DOHH2 (cell line): Measurements from ENCODE around the gene HNRNPLL.

Source experiments
- H3F3A ChIP-seq: fragments of 200-600 bp; sonication (generic), shearing (Covaris generic); 2 replicates; pipeline ENCODE4 v1.6.0; 2016; ENCODE audit warnings: antibody characterized with exemption, mild to moderate bottlenecking; ENCODE audit not compliant: control insufficient read depth, insufficient read depth
- H3K27ac ChIP-seq: fragments of 200-600 bp; sonication (generic); 2 replicates; pipeline ENCODE4 v1.5.1; 2014; ENCODE audit warnings: low read depth, mild to moderate bottlenecking, low read length, moderate library complexity
- H3K27me3 ChIP-seq: fragments of 200-600 bp; sonication (generic); 2 replicates; pipeline ENCODE4 v1.6.1; 2014; ENCODE audit warnings: mild to moderate bottlenecking, low read length, mixed read lengths; ENCODE audit not compliant: control insufficient read depth
- H3K36me3 ChIP-seq: fragments of 200-600 bp; sonication (generic); 2 replicates; pipeline ENCODE4 v1.6.1; 2014; ENCODE audit warnings: mild to moderate bottlenecking, low read length, moderate library complexity, mixed read lengths; ENCODE audit not compliant: control insufficient read depth
- H3K4me1 ChIP-seq: fragments of 200-600 bp; sonication (generic); 2 replicates; pipeline ENCODE4 v1.6.1; 2014; ENCODE audit warnings: mild to moderate bottlenecking, low read length, mixed read lengths; ENCODE audit not compliant: control insufficient read depth
- H3K4me2 ChIP-seq: fragments of 200-600 bp; sonication (generic); 2 replicates; pipeline ENCODE4 v1.6.0; 2014; ENCODE audit warnings: mild to moderate bottlenecking, low read length, moderate library complexity
- H3K4me3 ChIP-seq: fragments of 200-600 bp; sonication (generic); 2 replicates; pipeline ENCODE4 v1.5.1; 2014; ENCODE audit warnings: mild to moderate bottlenecking, low read length, mixed read lengths
- H3K79me2 ChIP-seq: fragments of 200-600 bp; sonication (generic); 2 replicates; pipeline ENCODE4 v1.6.1; 2014; ENCODE audit warnings: mild to moderate bottlenecking, low read length, mixed read lengths; ENCODE audit not compliant: control insufficient read depth
- H3K9me2 ChIP-seq: fragments of 200-600 bp; sonication (generic); replicated peaks from 2 replicates; pipeline ENCODE4 v1.6.1; 2014; ENCODE audit warnings: mild to moderate bottlenecking, low read length, mixed read lengths; ENCODE audit not compliant: control insufficient read depth
- H3K9me3 ChIP-seq: fragments of 200-600 bp; sonication (generic); 2 replicates; pipeline ENCODE4 v1.6.1; 2014; ENCODE audit warnings: antibody characterized with exemption, low read length, mixed read lengths; ENCODE audit not compliant: control insufficient read depth, insufficient read depth
- H4K20me1 ChIP-seq: fragments of 200-600 bp; sonication (generic); 2 replicates; pipeline ENCODE4 v1.6.0; 2014; ENCODE audit warnings: low read depth, mild to moderate bottlenecking, antibody characterized with exemption, low read length, moderate library complexity; ENCODE audit not compliant: control insufficient read depth, insufficient read depth
- EZH2phosphoT487 ChIP-seq: fragments of 200-600 bp; sonication (generic); IDR thresholded peaks from 2 replicates; pipeline ENCODE4 v1.6.1; 2017; ENCODE audit warnings: borderline replicate concordance, mild to moderate bottlenecking, antibody characterized with exemption, low read length, moderate library complexity, mixed read lengths
- TF ChIP-seq, protein P1 (sequence below): fragments of 200-600 bp; sonication (generic); IDR thresholded peaks from one replicate; pipeline ENCODE4 v1.5.1; 2014; ENCODE audit warnings: antibody characterized with exemption, mild to moderate bottlenecking, low read depth, low read length; ENCODE audit not compliant: poor library complexity, severe bottlenecking

HNRNPLL gene

GRCh38 chr2:38534746-38535403 is 67.9 kb downstream of the HNRNPLL start:
- Histone ChIP-seq H3K4me3 (no peak overlapping the region), H3K27me3 (no peaks in the 10 kb centered on the region)
- no peak for TF ChIP-seq EZH2phosphoT487
- TF ChIP-seq, protein P1, sequence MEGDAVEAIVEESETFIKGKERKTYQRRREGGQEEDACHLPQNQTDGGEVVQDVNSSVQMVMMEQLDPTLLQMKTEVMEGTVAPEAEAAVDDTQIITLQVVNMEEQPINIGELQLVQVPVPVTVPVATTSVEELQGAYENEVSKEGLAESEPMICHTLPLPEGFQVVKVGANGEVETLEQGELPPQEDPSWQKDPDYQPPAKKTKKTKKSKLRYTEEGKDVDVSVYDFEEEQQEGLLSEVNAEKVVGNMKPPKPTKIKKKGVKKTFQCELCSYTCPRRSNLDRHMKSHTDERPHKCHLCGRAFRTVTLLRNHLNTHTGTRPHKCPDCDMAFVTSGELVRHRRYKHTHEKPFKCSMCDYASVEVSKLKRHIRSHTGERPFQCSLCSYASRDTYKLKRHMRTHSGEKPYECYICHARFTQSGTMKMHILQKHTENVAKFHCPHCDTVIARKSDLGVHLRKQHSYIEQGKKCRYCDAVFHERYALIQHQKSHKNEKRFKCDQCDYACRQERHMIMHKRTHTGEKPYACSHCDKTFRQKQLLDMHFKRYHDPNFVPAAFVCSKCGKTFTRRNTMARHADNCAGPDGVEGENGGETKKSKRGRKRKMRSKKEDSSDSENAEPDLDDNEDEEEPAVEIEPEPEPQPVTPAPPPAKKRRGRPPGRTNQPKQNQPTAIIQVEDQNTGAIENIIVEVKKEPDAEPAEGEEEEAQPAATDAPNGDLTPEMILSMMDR = no peak

GRCh38 chr2:38533757-38534545 is 68.8 kb downstream of the HNRNPLL start:
- no peaks in the 10 kb centered on the region for H3K27me3 ChIP-seq

More at GRCh38 chr2:38534746-38535403, 67.9 kb downstream of the HNRNPLL start:
- H4K20me1 ChIP-seq = no peaks in the 10 kb centered on the region
- H3K79me2 ChIP-seq = no peaks in the 10 kb centered on the region
- H3K27ac ChIP-seq = peak overlapping the region; percentile 83; the same call in 1 of the 2 replicates
- H3F3A ChIP-seq = peaks cover 4% of the 10 kb centered on the region
- peaks cover 64% of the 10 kb centered on the region for H3K4me1 ChIP-seq
- H3K9me2 ChIP-seq = no peaks in the 10 kb centered on the region
- H3K9me3 ChIP-seq = no peaks in the 10 kb centered on the region
- H3K4me2 ChIP-seq = peak overlapping the region; percentile 6; the same call in 1 of the 2 replicates
- H3K36me3 ChIP-seq = no peaks in the 10 kb centered on the region

GRCh38 chr2:38533180-38533579 is 69.5 kb downstream of the HNRNPLL start:
- Histone ChIP-seq H3K9me2 (no peaks in the 10 kb centered on the region), H3K9me3 (no peaks in the 10 kb centered on the region), H3K36me3 (no peaks in the 10 kb centered on the region), H3K79me2 (no peaks in the 10 kb centered on the region), H3K4me1 (peaks cover 80% of the 10 kb centered on the region), H3K27me3 (no peaks in the 10 kb centered on the region), H3K4me2 (peak overlapping the region; percentile 72), H4K20me1 (no peaks in the 10 kb centered on the region), H3K27ac (peak overlapping the region; percentile 83), H3K4me3 (peak overlapping the region; percentile 59), H3F3A (peaks cover 4% of the 10 kb centered on the region)
- TF ChIP-seq, protein P1 = no peak
- no peak for TF ChIP-seq EZH2phosphoT487

More at GRCh38 chr2:38533757-38534545, 68.8 kb downstream of the HNRNPLL start:
- Histone ChIP-seq H3K79me2 (no peaks in the 10 kb centered on the region), H3K4me1 (peaks cover 72% of the 10 kb centered on the region), H3K9me3 (no peaks in the 10 kb centered on the region), H3K27ac (peak overlapping the region; percentile 83), H3F3A (peaks cover 4% of the 10 kb centered on the region), H3K36me3 (no peaks in the 10 kb centered on the region), H3K9me2 (no peaks in the 10 kb centered on the region), H3K4me2 (peak overlapping the region; percentile 72), H3K4me3 (peak overlapping the region; percentile 59), H4K20me1 (no peaks in the 10 kb centered on the region)
- TF ChIP-seq, protein P1 = no peak
- no peak for TF ChIP-seq EZH2phosphoT487
